ENCODE measurements around the gene TSPAN18. TPM values are rescaled to one million over a fixed set of nuclear protein-coding genes. Genes with fewer than 3 reads are reported as not detected.

The TSPAN18 gene
- total and polyA plus RNA-seq, 2 of the 8 experiments (the other 6 are each of a cell fraction or from before 2014, with no cell fraction given), result 5.2 to 10.2 TPM

GRCh38 chr11:44713022-44713421, 13.7 kb upstream of the TSPAN18 start (continued):
- TF ChIP-seq SP1 (IDR thresholded peaks at IDR 0.05; ENCODE audit: low read depth, low read length) (no peak), SRF (IDR thresholded peaks at IDR 0.05; ENCODE audit: low read depth, low read length) (no peak), BACH1 (IDR thresholded peaks at IDR 0.05; ENCODE audit: low read length) (no peak), GABPA (IDR thresholded peaks at IDR 0.05; ENCODE audit: borderline replicate concordance, insufficient read depth, low read length) (no peak), CHD1 (IDR thresholded peaks at IDR 0.05; ENCODE audit: low read depth, low read length) (no peak), CEBPB (IDR thresholded peaks at IDR 0.05; ENCODE audit: low read depth, low read length) (no peak), NANOG (IDR thresholded peaks at IDR 0.05; ENCODE audit: insufficient read depth, low read depth, low read length, poor library complexity, severe bottlenecking) (no peak)
